ENCODE measurements around the gene IGSF9. TPM values are rescaled to one million over a fixed set of nuclear protein-coding genes. Genes with fewer than 3 reads are reported as not detected.

IGSF9 gene
- total and polyA plus RNA-seq, 10 of the 15 experiments (the other 5 are each of a cell fraction or from before 2014, with no cell fraction given): 0.04 to 0.07 TPM; not detected in 8

DNA sequence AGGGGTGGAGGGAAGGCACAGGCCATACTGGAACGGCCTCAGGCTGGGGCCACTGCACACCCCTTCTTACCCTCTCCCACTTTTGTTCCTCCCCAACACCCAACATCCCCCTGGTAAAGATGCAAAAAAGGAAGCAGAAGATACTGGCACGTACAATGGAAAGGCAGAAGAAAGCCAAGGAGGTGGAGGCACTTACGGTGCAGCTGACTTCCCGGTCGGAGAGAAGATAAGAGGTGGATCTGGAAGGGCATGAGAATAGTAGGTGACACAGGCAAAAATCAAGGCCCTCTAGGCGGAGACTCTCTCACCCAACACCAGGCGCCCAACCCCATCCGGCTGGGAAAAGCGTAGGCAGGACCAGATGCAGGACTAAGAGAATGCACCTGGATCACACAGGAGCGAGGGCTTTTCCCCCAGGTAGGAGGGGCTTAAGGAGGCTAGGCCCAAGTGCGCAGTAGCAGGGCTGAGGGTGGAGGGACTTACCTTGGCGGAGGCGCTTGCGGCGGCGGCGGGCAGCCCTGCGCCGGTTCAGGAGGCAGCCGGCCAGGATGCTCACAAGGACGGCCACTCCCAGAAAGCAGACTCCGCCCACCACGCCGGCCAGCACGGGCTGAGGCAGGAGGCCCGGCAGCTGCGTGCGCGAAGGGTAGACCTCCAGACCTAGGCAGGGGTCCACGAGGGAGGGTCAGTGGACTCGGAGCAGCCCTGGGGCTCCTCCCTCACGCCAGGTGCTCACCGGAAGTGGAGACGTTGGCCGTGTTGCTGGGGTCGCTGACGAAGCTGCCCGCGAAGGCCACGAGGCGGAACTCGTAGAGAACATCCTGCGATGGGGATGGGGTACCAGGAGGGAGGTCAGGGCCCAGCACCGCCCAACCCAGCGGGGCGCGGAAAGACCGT is 16.0 kb downstream of the IGSF9 start (continued):
- TF ChIP-seq ZNF217 (IDR thresholded peaks at IDR 0.05) (no peak), BHLHE40 (IDR thresholded peaks at IDR 0.05; ENCODE audit: borderline replicate concordance in 1 of 2, low read depth in 2 of 2, low read length in 1 of 2) (no peak), RAD21 (IDR thresholded peaks at IDR 0.05; ENCODE audit: insufficient read depth, low read depth, low read length) (no peak), CHD4 (IDR thresholded peaks at IDR 0.05) (no peak), NR2C1 (IDR thresholded peaks at IDR 0.05) (no peak), RUNX3 (IDR thresholded peaks at IDR 0.05; ENCODE audit: low read length) (no peak)
- TF ChIP-seq, protein P1, sequence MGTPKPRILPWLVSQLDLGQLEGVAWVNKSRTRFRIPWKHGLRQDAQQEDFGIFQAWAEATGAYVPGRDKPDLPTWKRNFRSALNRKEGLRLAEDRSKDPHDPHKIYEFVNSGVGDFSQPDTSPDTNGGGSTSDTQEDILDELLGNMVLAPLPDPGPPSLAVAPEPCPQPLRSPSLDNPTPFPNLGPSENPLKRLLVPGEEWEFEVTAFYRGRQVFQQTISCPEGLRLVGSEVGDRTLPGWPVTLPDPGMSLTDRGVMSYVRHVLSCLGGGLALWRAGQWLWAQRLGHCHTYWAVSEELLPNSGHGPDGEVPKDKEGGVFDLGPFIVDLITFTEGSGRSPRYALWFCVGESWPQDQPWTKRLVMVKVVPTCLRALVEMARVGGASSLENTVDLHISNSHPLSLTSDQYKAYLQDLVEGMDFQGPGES (IDR thresholded peaks at IDR 0.05): no peak
- TF ChIP-seq, protein P2, sequence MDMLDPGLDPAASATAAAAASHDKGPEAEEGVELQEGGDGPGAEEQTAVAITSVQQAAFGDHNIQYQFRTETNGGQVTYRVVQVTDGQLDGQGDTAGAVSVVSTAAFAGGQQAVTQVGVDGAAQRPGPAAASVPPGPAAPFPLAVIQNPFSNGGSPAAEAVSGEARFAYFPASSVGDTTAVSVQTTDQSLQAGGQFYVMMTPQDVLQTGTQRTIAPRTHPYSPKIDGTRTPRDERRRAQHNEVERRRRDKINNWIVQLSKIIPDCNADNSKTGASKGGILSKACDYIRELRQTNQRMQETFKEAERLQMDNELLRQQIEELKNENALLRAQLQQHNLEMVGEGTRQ (IDR thresholded peaks at IDR 0.05; ENCODE audit: borderline replicate concordance, low read depth, low read length): no peak
- TF ChIP-seq, protein P3, sequence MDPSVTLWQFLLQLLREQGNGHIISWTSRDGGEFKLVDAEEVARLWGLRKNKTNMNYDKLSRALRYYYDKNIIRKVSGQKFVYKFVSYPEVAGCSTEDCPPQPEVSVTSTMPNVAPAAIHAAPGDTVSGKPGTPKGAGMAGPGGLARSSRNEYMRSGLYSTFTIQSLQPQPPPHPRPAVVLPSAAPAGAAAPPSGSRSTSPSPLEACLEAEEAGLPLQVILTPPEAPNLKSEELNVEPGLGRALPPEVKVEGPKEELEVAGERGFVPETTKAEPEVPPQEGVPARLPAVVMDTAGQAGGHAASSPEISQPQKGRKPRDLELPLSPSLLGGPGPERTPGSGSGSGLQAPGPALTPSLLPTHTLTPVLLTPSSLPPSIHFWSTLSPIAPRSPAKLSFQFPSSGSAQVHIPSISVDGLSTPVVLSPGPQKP (IDR thresholded peaks at IDR 0.05; ENCODE audit: low read depth, low read length): no peak
